HEK293T (cell line): ENCODE measurements around the gene SLC2A4RG.

Source experiments
- BHLHE40 ChIP-seq: fragments of 450-650 bp; IDR thresholded peaks from 2 replicates; pipeline ENCODE4 v1.6.1; 2016; ENCODE audit warnings: mild to moderate bottlenecking, moderate library complexity, borderline replicate concordance
- FOXA1 ChIP-seq: fragments of 450-650 bp; IDR thresholded peaks from 2 replicates; pipeline ENCODE4 v1.6.1; 2016; ENCODE audit warnings: mild to moderate bottlenecking

- TF ChIP-seq BHLHE40 (no peak), FOXA1 (no peak)
Observed at GRCh38 chr20:63748934-63749270, 9.3 kb downstream of the SLC2A4RG start.
